ENCODE data around the gene C1orf21.

GRCh38 chr1:184568148-184568547 lies 181.3 kb downstream of the C1orf21 start:
- no peak for TF ChIP-seq POLR2A (IDR thresholded peaks at IDR 0.05; ENCODE audit: low read length)
- no peak for TF ChIP-seq GATA1 (IDR thresholded peaks at IDR 0.05; ENCODE audit: low read depth, low read length)
